H1 (cell line): Measurements from ENCODE around the gene LAD1. TPM values are rescaled to one million over a fixed set of nuclear protein-coding genes. Genes with fewer than 3 reads are reported as not detected.

Source experiments
- CBX5 ChIP-seq: fragments of 300-800, 300-1000 bp; sonication (generic); IDR thresholded peaks from 2 replicates; pipeline ENCODE4 v1.7.1; 2016; ENCODE audit warnings: antibody characterized with exemption, low read length, low read depth
- SP4 ChIP-seq: IDR thresholded peaks from 2 replicates; pipeline ENCODE4 v1.6.1; 2012; ENCODE audit warnings: low read length, inconsistent platforms
- polyA plus RNA-seq, 7 experiments: library from polyadenylated mRNA; depleted of rRNA in 3 of 7; stranded (reverse) in 5 of 7; unstranded in 2 of 7; fragments of >200 nt in 5 of 7; fragments of 200-250 nt in 2 of 7; gene quantifications; 1 replicate in 5 of 7; 2 replicates in 1 of 7; 4 replicates in 1 of 7; pipeline versions ENCODE4 v1.2.1 to v1.2.3, GENCODE V29; 2011 to 2013; ENCODE audit warnings: missing spikeins in 2 of 7, mixed read lengths in 2 of 7
- total RNA-seq: library from RNA; stranded (reverse); fragmentation: NEBNext Ultra II Directional; extraction: Animal tissue kit (Norgen Biotek cat#: 25700); gene quantifications from 2 replicates; pipeline ENCODE4 v1.2.1, GENCODE V29; 2021

Gene LAD1
- total and polyA plus RNA-seq, 2 of the 8 experiments (the other 6 are each of a cell fraction or from before 2014, with no cell fraction given): 9.3 to 32.8 TPM

- TF ChIP-seq SP4: no peak
- no peak for TF ChIP-seq CBX5
These were observed 35.1 kb upstream of the LAD1 start (continued) for GRCh38 chr1:201434266-201434665.
